Lung (tissue), 12 donors: ENCODE measurements around the gene DYNC1LI2. TPM values are rescaled to one million over a fixed set of nuclear protein-coding genes. Genes with fewer than 3 reads are reported as not detected.

Experiments used
- ATAC-seq: fragments of 200-7000 bp; cut with Tn5 transposase; one replicate; pipeline ENCODE4 v1.9.1; 2020; ENCODE audit warnings: moderate number of reproducible peaks; ENCODE audit not compliant: insufficient read depth, low FRiP score
- DNase-seq, 3 donors: peaks; one replicate each; pipeline ENCODE4 v3.0.0-alpha.2; 2013 to 2017
- H3K27ac ChIP-seq, 2 donors: one replicate each; pipeline ENCODE4 v1.5.1; 2013; ENCODE audit warnings: mild to moderate bottlenecking in 2 of 2, moderate library complexity in 2 of 2, control low read depth in 1 of 2, inconsistent platforms in 1 of 2, low read depth in 1 of 2, low read length in 1 of 2
- H3K27me3 ChIP-seq, 3 donors: one replicate each; pipeline ENCODE4 v1.5.1; 2013; ENCODE audit warnings: low read length in 2 of 3; ENCODE audit not compliant: control insufficient read depth in 3 of 3, insufficient read depth in 3 of 3
- H3K36me3 ChIP-seq, 4 donors: one replicate each; pipeline ENCODE4 v1.5.1; 2013; ENCODE audit warnings: low read length in 4 of 4, mild to moderate bottlenecking in 1 of 4, moderate library complexity in 1 of 4; ENCODE audit not compliant: control insufficient read depth in 4 of 4, insufficient read depth in 4 of 4
- H3K4me1 ChIP-seq, 5 donors: one replicate each; pipeline ENCODE4 v1.5.1; 2013; ENCODE audit warnings: low read length in 5 of 5, mild to moderate bottlenecking in 2 of 5, moderate library complexity in 1 of 5; ENCODE audit not compliant: control insufficient read depth in 5 of 5, insufficient read depth in 5 of 5
- H3K4me3 ChIP-seq: one replicate; pipeline ENCODE4 v1.5.1; 2013; ENCODE audit warnings: mild to moderate bottlenecking, control low read depth, moderate library complexity
- H3K9ac ChIP-seq, 2 donors: one replicate each; pipeline ENCODE4 v1.5.1; 2013; ENCODE audit warnings: low read length in 2 of 2, control low read depth in 1 of 2; ENCODE audit not compliant: insufficient read depth in 1 of 2
- H3K9me3 ChIP-seq, 4 donors: one replicate each; pipeline ENCODE4 v1.5.1; 2013; ENCODE audit warnings: low read length in 3 of 4, mild to moderate bottlenecking in 1 of 4, moderate library complexity in 1 of 4; ENCODE audit not compliant: control insufficient read depth in 4 of 4, insufficient read depth in 3 of 4
- CTCF ChIP-seq: IDR thresholded peaks from 2 replicates; pipeline ENCODE4 v1.5.1; 2012; ENCODE audit warnings: mild to moderate bottlenecking; ENCODE audit errors: control extremely low read depth, extremely low read depth
- WGBS, 2 donors: extraction: QIAGEN DNeasy Blood & Tissue Kit; methylation state at CpG; one replicate each; pipeline ENCODE4 v1.1.7; 2013; 5-methylcytosine and 5-hydroxymethylcytosine counted together
- polyA plus RNA-seq, 2 donors: library from polyadenylated mRNA; stranded (reverse); fragments of 200-250 nt; gene quantifications; one replicate each; pipeline ENCODE4 v1.2.1, GENCODE V29; 2013
- total RNA-seq, 2 donors: library from RNA; depleted of rRNA in 1 of 2; stranded (reverse); fragments of >200 nt in 1 of 2; gene quantifications; one replicate each; pipeline ENCODE4 v1.2.1, GENCODE V29; 2014 to 2021
- donor health status: control.
- donor health status: control.
- donor health status: Bipolar disorder and iron deficiency.
- donor health status: healthy.
- donor health status: DM: yes; HTN: yes; CAD: no.

Gene DYNC1LI2
- total and polyA plus RNA-seq, 4 donors: 40.7 to 147 (median 94.6) TPM

GRCh38 chr16:66774981-66775380 lies 23.6 kb upstream of the DYNC1LI2 start:
- no peak for TF ChIP-seq CTCF
- 64 to 65% methylated on average over 2 of the region's 2 CpGs for WGBS, 2 donors
- DNase-seq: no peak

GRCh38 chr16:66758086-66758485 lies 6.7 kb upstream of the DYNC1LI2 start:
- DNase-seq: no peak
- H3K27me3 ChIP-seq: peaks cover 0 to 2% (median 0%) of the 10 kb centered on the region in 3 donors
- H3K9ac ChIP-seq: no peak overlapping the region
- no peak for ATAC-seq
- no peak overlapping the region for H3K4me3 ChIP-seq
- TF ChIP-seq CTCF: no peak
- H3K27ac ChIP-seq: no peak overlapping the region
- H3K9me3 ChIP-seq: no peaks in the 10 kb centered on the region
- H3K4me1 ChIP-seq: no peaks in the 10 kb centered on the region
- H3K36me3 ChIP-seq: no peaks in the 10 kb centered on the region

More at GRCh38 chr16:66774981-66775380, 23.6 kb upstream of the DYNC1LI2 start:
- Histone ChIP-seq H3K4me1 (no peaks in the 10 kb centered on the region), H3K9me3 (no peaks in the 10 kb centered on the region), H3K36me3 (no peaks in the 10 kb centered on the region), H3K4me3 (no peak overlapping the region), H3K27ac (no peak overlapping the region), H3K27me3 (no peaks in the 10 kb centered on the region), H3K9ac (no peak overlapping the region)
- no peak for ATAC-seq

GRCh38 chr16:66754819-66755218 lies 3.4 kb upstream of the DYNC1LI2 start:
- peaks cover 0 to 2% (median 0%) of the 10 kb centered on the region in 3 donors for H3K27me3 ChIP-seq
- no peak for DNase-seq
- no peaks in the 10 kb centered on the region for H3K9me3 ChIP-seq
- H3K4me3 ChIP-seq: no peak overlapping the region
- H3K27ac ChIP-seq: no peak overlapping the region
- ATAC-seq: no peak
- 66 to 71% methylated on average over 3 of the region's 3 CpGs for WGBS, 2 donors
- H3K9ac ChIP-seq: no peak overlapping the region
- TF ChIP-seq CTCF: no peak
- H3K4me1 ChIP-seq: peaks cover 6 to 16% (median 8%) of the 10 kb centered on the region in 5 donors
- H3K36me3 ChIP-seq: peaks cover 0 to 11% (median 4%) of the 10 kb centered on the region in 4 donors

- no peaks in the 10 kb centered on the region for H3K9me3 ChIP-seq
- no peak for TF ChIP-seq CTCF
- H3K4me1 ChIP-seq: peaks cover 7 to 20% (median 10%) of the 10 kb centered on the region in 5 donors
- DNase-seq (no peak), ATAC-seq (no peak)
- H3K36me3 ChIP-seq: peaks cover 1 to 13% (median 5%) of the 10 kb centered on the region in 4 donors
- no peak overlapping the region for H3K4me3 ChIP-seq
- WGBS, 2 donors: 99 to 100% methylated on average over 2 of the region's 2 CpGs
- H3K27me3 ChIP-seq: peaks cover 0 to 2% (median 0%) of the 10 kb centered on the region in 3 donors
- H3K27ac ChIP-seq: no peak overlapping the region
- no peak overlapping the region for H3K9ac ChIP-seq
These were observed 2.8 kb upstream of the DYNC1LI2 start for GRCh38 chr16:66754211-66754610.
